ENCODE data around the gene TMEM151A.
"Not testable (repeated sequence)": the region's sequence is repeated elsewhere in the genome, so short reads cannot be mapped to it uniquely, and the experiment has no call there.

Gene TMEM151A

DNA sequence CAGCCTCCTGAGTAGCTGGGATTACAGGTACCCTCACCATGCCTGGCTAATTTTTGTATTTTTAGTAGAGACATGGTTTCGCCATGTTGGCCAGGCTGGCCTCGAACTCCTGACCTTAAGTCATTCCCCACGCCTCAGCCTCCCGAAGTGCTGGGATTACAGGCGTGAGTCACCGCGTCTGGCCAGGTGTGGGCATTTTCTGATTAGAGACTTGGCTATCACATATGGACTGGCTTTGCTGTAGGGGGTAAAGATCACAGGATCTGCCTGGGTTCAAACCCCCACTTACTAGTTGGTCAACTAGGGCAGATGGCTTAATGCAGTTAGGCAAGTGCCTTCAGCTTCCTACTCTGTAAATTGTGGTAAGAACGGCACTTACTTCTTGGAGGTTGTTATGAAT, 18.6 kb downstream of the TMEM151A start:
- DNase-seq = no peak

GRCh38 chr11:66310803-66311440, 19.2 kb downstream of the TMEM151A start:
- not testable (repeated sequence) for DNase-seq

DNA sequence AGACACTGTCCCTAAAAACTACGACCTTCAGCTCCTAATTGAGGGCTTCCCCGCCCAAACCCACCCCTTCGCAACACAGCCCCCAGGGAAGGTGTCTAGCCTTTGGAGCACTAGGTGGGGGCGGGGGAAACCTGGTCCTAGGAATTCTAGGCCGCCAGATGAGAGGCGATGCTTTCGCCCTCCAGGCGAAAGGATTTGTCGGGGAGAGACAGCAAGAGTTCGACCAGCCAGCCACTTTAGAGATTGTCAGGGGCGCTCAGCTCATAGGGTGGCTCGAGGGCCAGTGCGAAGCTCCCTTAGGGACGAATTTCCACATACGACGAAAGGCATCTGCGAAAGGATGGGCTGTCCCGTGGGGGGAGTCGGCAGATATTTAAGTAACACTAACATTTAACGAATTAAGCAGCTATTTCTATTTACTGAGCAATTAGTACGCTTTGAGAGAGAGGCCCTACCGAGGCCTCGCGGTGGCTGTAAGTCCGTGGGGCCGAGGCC, 19.8 kb downstream of the TMEM151A start:
- DNase-seq = no peak

DNA sequence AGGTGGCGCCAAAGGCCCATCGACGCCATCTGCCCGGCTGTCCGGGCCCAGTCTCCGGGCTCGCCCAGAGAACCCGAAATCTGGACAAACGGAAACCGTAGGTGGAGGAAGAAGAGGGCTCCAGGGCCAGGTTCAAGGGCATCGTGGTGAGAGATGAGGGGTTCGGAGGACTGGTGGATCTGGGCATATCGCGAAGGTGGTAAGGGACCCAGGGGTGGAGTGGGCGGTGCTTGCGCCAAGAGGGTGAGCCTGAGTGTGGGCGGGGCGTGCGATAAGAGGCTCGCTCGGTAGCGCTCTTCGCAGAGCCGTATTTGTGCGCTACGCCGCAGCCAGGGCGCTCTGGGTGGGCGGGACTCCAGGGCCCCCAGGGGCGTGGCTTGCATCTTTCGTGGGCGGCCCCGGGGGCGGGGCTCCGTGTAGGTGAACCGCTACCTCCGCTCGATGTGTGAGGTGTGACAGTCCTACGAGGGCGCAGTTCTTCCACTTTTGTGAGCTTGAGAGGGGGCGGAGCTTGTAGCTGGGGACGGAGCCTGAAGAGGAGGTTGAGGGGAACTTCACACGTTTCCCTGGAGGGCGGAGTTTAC, 20.4 kb downstream of the TMEM151A start:
- peak; percentile 88 for DNase-seq

- peak; percentile 95 for DNase-seq
These were observed 21.0 kb downstream of the TMEM151A start for GRCh38 chr11:66312549-66313320.

DNA sequence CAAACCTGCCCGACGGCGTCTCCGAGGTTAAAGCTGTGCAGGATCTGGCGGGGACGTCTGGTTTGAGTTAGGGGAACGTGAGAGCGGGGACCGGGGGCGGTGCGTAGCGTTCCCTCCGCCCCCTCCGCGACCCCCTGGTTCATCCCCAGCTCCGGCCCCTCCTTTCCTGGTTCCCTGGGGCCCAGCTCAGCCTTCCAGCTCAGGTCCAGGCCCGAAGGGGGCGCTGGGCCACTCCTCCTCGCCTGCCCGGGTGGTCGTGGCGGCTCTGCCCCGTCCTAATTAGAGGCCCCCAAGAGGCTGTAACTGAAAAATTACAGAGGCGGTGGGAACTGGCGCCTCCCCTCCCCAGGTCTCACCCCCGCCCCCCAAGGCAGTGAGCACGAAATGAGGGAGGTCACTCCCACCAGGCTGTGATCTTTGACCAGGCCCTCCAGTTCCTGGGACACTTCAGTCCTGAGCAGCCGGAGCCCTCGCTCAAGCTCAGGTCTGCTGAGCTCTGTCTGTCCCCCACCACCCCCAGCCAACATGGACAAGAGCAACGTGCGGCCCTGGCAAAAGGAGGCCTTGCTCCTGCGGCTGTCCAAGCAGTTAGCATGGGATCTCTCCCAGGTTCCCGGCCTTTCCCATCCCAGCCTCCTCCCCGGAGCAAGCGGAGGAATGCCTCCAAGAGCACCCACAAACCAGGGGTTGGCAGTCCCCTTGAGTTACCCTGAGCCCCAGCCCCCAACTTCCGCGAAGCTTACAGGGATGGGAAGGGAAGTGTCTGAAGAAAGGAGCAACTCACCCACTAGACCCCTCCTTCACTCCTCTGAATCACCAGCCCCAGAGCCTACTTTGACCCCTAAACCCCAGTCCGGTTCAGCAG, 21.9 kb downstream of the TMEM151A start:
- DNase-seq = no peak

DNA sequence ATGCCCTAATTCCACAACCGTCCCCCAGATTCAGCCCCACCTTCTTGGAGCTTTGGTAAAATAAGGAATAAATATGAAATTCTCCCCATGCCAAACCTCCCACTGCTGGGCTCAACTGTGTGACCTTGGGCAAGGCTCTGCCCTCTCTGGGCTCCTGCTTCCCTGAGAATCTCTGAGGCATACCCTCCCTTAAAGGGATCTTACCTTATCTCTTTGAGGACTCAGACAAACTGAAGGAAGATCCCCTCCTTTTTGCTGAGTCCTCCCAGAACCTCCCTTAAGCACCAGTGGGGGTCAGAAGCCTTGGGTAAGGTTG, 22.4 kb downstream of the TMEM151A start:
- no peak for DNase-seq

DNA sequence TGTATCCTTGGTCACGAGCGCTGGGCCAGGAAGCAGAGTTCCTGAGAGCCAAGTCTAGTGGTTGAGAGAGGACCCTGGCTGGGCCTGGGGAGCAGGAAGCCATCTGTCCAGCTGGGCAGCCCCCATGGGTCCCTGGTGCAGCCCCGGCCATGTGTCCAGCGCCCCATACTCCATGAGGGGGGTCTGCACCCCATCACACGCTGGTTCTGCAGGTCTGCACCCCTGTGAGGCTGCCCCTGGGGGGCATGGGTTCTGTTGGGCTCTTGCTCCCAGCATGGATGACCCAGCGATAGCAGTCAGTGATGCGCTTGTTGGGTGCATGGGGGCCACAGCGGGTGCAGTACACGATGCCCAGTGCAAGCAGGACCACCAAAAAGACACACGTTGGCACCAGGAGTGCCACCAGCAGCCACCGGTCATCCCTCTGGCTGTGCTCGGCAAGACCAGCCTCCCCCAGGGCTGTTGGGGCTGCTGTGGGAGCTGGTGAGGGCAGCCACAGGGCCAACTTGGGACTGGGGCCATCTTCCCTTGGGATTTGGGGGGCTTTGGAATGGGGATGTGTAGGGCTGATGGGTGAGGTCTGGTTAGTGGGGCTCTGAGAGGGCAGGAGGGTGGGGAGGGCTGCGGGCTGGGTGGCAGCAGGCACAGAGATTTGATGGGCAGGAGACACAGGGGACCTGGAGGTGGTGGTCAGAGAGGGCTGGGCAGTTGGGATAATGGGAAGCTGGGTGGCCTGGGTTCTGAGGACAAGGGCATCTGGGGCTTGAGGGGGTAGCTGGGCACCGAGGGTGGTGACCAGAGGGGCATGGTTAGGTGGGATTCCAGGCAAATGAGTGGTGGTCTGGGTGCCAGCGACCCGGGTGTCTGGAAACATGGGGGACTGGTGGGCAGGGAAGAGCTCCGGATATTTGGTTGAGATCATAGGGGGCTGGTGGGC, 23.1 kb downstream of the TMEM151A start:
- no peak for DNase-seq

- no peak for DNase-seq
These were observed 23.8 kb downstream of the TMEM151A start for GRCh38 chr11:66315498-66315885.

- no peak for DNase-seq
These were observed 24.5 kb downstream of the TMEM151A start for GRCh38 chr11:66315921-66316811.

- peak; percentile 34 for DNase-seq
These were observed 25.2 kb downstream of the TMEM151A start, which contains the start of gene CD248 for GRCh38 chr11:66316849-66317251. CD248 (minus strand) TSS chr11:66317044; CDS start chr11:66317027, 17 bp downstream.

GRCh38 chr11:66317322-66317722, 25.6 kb downstream of the TMEM151A start:
- DNase-seq = peak; percentile 34

- DNase-seq = no peak
These were observed 26.3 kb downstream of the TMEM151A start for GRCh38 chr11:66317723-66318599.

DNA sequence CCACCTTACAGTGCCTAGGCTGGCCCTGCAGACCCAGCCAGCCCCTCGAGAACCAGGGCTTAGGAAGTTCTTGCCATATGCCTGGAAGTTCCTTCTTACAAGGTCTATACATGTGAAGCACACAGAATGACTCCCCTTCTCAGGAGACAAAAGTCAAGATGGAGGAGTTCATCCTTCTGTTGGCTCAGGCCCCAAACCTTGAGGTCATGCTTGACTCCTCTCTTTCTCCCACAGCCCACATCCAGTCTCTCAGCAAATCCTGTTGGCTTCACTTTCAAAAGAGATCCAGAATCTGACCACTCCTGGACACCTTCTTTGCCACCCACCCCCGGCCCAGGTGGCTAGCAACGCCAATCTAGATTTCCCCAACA, 26.9 kb downstream of the TMEM151A start:
- no peak for DNase-seq

GRCh38 chr11:66320289-66320688, 28.6 kb downstream of the TMEM151A start:
- not testable (repeated sequence) for DNase-seq

DNA sequence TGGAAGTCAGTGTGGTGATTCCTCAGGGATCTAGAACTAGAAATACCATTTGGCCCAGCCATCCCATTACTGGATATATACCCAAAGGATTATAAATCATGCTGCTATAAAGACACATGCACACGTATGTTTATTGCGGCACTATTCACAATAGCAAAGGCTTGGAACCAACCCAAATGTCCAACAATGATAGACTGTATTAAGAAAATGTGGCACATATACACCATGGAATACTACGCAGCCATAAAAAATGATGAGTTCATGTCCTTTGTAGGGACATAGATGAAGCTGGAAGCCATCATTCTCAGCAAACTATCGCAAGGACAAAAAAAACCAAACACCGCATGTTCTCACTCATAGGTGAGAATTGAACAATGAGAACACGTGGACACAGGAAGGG, 29.1 kb downstream of the TMEM151A start:
- DNase-seq = not testable (repeated sequence)

DNA sequence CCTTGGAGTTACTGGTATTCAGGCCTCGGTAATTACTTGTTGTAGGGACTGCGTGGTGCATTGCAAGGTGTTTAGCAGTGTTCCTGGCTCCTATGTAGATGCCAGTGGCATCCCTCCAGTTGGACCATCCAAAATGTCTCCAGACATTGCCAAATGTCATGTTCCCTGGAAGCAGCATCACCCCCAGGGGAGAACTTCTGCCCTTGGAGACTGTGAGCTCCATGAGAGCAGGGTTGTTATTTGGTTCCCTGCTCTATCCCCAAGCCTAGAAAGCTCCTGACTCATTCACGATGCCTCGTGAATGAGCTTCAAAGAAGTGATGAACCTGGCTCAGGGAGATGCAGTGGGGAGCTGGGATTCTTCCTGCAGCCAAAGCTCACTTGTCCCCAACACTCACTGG, 29.9 kb downstream of the TMEM151A start:
- DNase-seq = no peak

GRCh38 chr11:66322732-66323427, 31.2 kb downstream of the TMEM151A start:
- DNase-seq = no peak

DNA sequence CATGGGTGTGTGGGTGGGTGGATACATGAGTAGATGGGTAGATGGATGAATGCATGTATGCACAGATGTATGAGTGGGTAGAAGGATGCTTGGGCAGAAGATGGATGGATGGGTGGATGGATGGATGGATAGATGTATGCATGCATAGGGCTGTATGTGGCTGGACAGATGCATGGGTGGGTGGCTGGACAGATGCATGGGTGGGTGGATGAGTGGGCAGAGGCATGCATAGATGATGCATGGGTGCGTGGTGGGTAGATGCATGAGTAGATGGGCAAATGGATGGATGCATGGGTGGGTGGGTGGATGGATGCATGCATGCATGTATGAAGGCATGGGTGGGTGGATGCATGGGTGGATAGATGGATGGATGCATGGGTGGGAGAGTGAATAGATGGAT, 32.0 kb downstream of the TMEM151A start:
- DNase-seq = no peak
